Bronchial epithelial cell (primary cell): ENCODE data around the gene SLIT2. TPM values are rescaled to one million over a fixed set of nuclear protein-coding genes. Genes with fewer than 3 reads are reported as not detected.

ENCODE experiments used
- DNase-seq: peaks from one replicate; pipeline ENCODE4 v3.0.0-alpha.2; 2010; ENCODE audit warnings: low read depth
- FAIRE-seq: peaks from 2 replicates; lab custom pipeline; 2011; peaks lifted over from hg19 to GRCh38; lab: Jason Lieb, UNC
- H3K27me3 ChIP-seq: 2 replicates; pipeline ENCODE4 v1.5.1; 2011; ENCODE audit warnings: low read length; ENCODE audit not compliant: control insufficient read depth, insufficient read depth
- H3K36me3 ChIP-seq: 2 replicates; pipeline ENCODE4 v1.5.1; 2011; ENCODE audit warnings: low read length; ENCODE audit not compliant: control insufficient read depth, insufficient read depth
- H3K4me3 ChIP-seq: 2 replicates; pipeline ENCODE4 v1.5.1; 2011; ENCODE audit warnings: mild to moderate bottlenecking, low read depth, low read length, control low read depth
- CTCF ChIP-seq: IDR thresholded peaks from 2 replicates; pipeline ENCODE4 v1.5.1; 2011; ENCODE audit warnings: mild to moderate bottlenecking, moderate library complexity, low read length, control low read depth, inconsistent platforms; ENCODE audit not compliant: insufficient read depth, severe bottlenecking
- total RNA-seq: library from RNA; depleted of rRNA; stranded (reverse); fragments of >200 nt; gene quantifications from 2 replicates; pipeline ENCODE4 v1.2.1, GENCODE V29; 2014

SLIT2 gene
- total RNA-seq, 1 donor from 2014 or later = 0.79 TPM

GRCh38 chr4:20256381-20256881 lies 4.7 kb downstream of the SLIT2 start:
- peaks cover 30% of the 10 kb centered on the region for H3K27me3 ChIP-seq
- DNase-seq (no peak), FAIRE-seq (no peak)
- H3K36me3 ChIP-seq = no peaks in the 10 kb centered on the region
- no peak overlapping the region for H3K4me3 ChIP-seq
- TF ChIP-seq CTCF = no peak

GRCh38 chr4:20259707-20260106 lies 8.0 kb downstream of the SLIT2 start:
- FAIRE-seq (no peak), DNase-seq (no peak)
- Histone ChIP-seq H3K4me3 (no peak overlapping the region), H3K27me3 (peaks cover 11% of the 10 kb centered on the region), H3K36me3 (no peaks in the 10 kb centered on the region)
- no peak for TF ChIP-seq CTCF

DNA sequence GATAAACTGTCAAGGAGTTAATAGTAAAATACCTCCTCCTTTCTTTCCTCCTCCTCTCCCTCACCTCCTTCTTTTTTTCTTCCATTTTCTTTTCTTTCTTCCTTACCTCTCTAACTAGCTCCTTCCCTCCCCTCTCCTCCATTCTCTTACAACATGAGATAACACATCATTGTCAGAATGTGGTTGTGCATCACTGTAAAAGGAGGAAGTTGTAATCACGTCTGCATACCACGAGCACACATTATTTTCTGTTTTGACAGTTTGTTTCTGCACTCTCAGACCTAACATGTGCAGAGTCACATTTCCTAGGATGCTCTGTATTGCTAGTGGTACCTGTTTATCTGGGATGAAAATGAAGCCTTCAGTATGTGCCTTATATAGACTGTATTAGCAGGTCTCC lies 9.1 kb downstream of the SLIT2 start:
- FAIRE-seq = no peak
- DNase-seq = no peak

DNA sequence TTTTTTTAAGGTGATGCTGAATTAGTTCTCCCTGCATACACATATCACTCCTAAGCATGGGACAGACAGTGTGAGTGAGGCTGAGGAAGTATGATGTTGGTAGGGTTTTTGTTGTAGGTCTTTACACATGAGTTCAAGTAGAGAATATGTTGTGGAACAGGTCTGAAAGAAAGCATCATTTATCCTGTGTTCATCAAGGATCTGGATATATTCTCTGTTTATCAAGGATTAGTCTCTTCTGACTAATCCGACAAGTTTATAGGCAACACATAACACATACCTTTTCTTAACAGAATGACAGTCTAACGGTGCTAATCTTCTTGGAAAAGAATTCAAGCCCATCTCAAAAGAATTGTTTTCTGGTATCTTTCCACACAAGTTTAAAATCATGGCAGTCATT lies 10.5 kb downstream of the SLIT2 start:
- Histone ChIP-seq H3K36me3 (no peaks in the 10 kb centered on the region), H3K27me3 (peaks cover 3% of the 10 kb centered on the region), H3K4me3 (no peak overlapping the region)
- no peak for TF ChIP-seq CTCF
- no peak for FAIRE-seq
- no peak for DNase-seq

More for the DNA sequence above, 9.1 kb downstream of the SLIT2 start:
- TF ChIP-seq CTCF = no peak
- Histone ChIP-seq H3K36me3 (no peaks in the 10 kb centered on the region), H3K4me3 (no peak overlapping the region), H3K27me3 (peaks cover 5% of the 10 kb centered on the region)

DNA sequence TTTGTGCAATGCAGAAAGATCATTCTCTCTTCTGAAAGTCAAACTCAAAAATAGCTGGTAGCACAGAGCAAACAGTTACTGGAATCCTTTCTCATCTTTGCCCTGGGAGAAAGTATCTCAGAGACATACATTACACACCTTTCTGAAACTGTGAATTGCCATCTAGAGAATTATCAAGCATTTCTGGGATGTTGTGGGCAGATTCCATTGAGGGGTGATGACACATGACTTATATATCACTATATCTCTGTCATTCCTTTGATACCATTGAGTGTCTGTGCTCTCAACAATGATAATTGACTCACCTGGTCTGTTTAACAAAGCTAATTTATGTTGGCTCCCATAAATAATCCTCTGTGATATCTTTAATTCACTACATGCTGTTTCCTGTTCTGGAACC lies 13.0 kb downstream of the SLIT2 start:
- no peak for TF ChIP-seq CTCF
- H3K36me3 ChIP-seq = no peaks in the 10 kb centered on the region
- H3K4me3 ChIP-seq = no peak overlapping the region
- DNase-seq (no peak), FAIRE-seq (no peak)
- H3K27me3 ChIP-seq = peaks cover 10% of the 10 kb centered on the region

DNA sequence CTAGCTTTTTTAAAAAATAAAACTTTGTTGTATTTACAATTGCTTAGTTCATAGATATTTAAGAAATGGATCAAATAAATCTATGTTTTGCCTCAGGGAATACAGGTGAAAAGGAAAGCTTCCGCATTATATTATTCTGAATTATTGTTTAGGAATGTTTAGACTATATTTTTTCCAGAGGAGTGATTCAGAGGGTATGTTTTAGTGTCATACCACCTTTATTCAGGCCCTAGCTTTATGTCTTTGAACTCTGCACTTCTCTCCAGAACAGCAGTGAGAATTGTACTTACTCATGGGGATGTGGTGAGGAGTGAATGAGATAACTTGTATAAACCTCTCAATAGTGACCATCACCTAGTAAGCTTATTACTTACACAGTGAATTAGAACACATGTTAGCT lies 14.0 kb downstream of the SLIT2 start:
- H3K4me3 ChIP-seq = no peak overlapping the region
- H3K36me3 ChIP-seq = no peaks in the 10 kb centered on the region
- FAIRE-seq = no peak
- H3K27me3 ChIP-seq = peaks cover 14% of the 10 kb centered on the region
- TF ChIP-seq CTCF = no peak
- DNase-seq = peak; percentile 39
